ENCODE data around the gene LAPTM5. TPM values are rescaled to one million over a fixed set of nuclear protein-coding genes. Genes with fewer than 3 reads are reported as not detected.
"Not testable (repeated sequence)": the region's sequence is repeated elsewhere in the genome, so short reads cannot be mapped to it uniquely, and the experiment has no call there.

LAPTM5 gene
- total RNA-seq, 4 donors from 2014 or later = 8.7 to 21.5 (median 15.6) TPM

DNA sequence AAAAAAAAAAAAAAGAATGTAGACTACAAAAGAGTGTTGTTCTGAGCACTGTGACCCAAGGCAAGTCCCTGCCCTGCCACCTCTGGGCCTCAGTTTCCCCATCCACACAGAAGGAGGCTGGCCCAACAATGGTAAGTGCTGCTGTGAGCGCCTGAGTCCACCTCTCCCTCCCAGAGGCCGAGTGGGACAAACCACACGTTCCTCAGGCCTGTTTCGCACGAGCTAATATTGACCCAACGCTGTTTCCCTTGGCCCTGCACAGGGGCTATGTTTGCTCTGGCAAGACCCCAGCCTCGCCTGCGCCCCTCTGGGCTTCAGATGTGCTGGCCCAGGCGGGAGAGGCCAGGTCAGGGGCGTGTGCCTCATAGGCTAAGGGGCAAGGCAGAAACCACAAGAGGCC lies 12.6 kb upstream of the LAPTM5 start:
- TF ChIP-seq, protein P1, sequence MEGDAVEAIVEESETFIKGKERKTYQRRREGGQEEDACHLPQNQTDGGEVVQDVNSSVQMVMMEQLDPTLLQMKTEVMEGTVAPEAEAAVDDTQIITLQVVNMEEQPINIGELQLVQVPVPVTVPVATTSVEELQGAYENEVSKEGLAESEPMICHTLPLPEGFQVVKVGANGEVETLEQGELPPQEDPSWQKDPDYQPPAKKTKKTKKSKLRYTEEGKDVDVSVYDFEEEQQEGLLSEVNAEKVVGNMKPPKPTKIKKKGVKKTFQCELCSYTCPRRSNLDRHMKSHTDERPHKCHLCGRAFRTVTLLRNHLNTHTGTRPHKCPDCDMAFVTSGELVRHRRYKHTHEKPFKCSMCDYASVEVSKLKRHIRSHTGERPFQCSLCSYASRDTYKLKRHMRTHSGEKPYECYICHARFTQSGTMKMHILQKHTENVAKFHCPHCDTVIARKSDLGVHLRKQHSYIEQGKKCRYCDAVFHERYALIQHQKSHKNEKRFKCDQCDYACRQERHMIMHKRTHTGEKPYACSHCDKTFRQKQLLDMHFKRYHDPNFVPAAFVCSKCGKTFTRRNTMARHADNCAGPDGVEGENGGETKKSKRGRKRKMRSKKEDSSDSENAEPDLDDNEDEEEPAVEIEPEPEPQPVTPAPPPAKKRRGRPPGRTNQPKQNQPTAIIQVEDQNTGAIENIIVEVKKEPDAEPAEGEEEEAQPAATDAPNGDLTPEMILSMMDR (IDR thresholded peaks at IDR 0.05) = no peak
- TF ChIP-seq POLR2A (IDR thresholded peaks at IDR 0.05) = no peak
- H3K4me3 ChIP-seq (ENCODE audit: low read depth, poor library complexity, severe bottlenecking) = no peak overlapping the region
- WGBS, 2 donors = 86 to 89% methylated on average over 10 of the region's 10 CpGs
- intact Hi-C loops (cut with DNase I; ENCODE audit: low total_unique reads) = no loop called here
- DNase-seq (ENCODE audit: low spot score in 2 of 2) = no peak

DNA sequence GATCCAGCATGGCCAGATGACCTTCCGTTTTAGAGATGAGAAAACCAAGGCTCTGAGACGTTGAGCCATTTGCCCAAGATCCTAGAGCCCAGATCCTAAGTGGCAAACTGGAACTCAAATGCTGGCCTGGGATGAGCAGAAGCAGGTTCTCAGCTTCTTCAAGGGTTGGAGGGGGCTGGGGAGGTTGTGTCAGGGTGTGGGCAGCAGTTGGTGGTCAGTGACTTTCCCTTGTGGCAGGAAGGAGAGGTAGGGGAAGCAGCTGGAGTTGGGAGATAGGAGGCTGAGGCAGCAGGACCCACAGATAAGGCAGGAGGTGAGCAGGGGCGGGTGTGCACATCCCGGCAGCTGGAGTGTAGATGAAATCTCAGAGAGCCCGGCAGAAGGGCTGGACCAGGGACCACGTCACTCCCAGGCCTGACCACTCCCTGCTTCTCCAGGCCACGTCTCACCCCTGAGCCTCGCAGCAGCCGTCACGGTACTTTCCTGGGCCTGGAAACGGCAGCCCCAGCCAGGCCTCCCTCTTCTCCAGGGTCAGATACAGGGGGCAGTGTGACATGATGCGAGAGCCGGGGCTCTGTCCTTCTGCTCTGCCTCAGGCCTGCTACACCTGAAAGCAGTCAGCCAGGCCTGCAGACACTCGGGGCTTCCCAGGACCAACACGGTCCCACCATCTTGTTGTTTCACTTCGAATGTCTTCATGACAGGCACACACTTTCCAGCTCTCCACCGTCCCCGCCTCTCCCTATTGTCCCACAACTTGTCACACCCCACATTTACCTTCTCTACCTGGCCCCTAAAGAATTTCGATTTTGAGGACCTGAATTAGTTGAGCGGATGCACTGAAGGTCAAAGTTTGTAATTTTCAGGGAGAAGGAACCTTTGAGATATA lies 11.5 kb upstream of the LAPTM5 start:
- WGBS, 2 donors = 79 to 81% methylated on average over 19 to 20 of the region's 20 CpGs
- intact Hi-C loops (cut with DNase I; ENCODE audit: low total_unique reads) = no loop called here
- H3K4me3 ChIP-seq (ENCODE audit: low read depth, poor library complexity, severe bottlenecking) = no peak overlapping the region
- no peak for DNase-seq (ENCODE audit: low spot score in 2 of 2)
- no peak for TF ChIP-seq POLR2A (IDR thresholded peaks at IDR 0.05)
- TF ChIP-seq, protein P1 (IDR thresholded peaks at IDR 0.05) = no peak

DNA sequence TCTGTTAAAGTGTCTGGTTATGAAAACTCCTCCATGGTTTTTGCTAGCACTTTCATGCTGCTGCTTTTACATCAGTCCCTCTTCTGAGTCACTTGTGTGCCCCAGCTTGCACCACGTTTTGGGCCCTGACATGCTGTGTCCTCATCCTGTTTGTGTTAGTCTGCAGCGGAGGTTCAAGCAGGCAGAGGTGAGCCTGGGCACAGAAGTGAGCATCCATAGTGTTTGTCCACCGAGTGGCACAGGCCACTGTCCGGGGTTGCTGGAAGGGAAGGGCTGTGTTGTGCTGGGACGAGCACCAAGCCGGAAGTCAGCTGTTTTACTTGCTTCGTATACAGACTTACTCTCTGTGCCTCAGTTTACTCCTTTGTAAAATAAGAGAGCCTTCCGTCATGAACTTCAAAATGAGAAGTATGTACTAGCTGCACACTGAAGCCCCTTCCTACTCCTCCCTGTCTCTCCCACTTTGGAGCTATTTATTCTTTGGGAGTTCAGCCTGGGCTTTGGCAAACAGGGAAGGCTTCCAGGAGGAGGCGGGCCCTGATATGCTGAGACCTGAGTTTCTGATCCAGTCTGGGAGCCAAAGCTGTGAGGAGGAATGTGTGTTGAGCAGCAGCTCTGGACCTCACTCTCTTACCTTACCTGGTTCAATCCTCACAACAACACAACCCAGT lies 10.7 kb upstream of the LAPTM5 start:
- intact Hi-C loops (cut with DNase I; ENCODE audit: low total_unique reads) = no loop called here
- DNase-seq (ENCODE audit: low spot score in 2 of 2) = no peak
- H3K4me3 ChIP-seq (ENCODE audit: low read depth, poor library complexity, severe bottlenecking) = no peak overlapping the region
- TF ChIP-seq, protein P1 (IDR thresholded peaks at IDR 0.05) = no peak
- TF ChIP-seq POLR2A (IDR thresholded peaks at IDR 0.05) = no peak
- WGBS, 2 donors = 81 to 84% methylated on average over 9 of the region's 9 CpGs

DNA sequence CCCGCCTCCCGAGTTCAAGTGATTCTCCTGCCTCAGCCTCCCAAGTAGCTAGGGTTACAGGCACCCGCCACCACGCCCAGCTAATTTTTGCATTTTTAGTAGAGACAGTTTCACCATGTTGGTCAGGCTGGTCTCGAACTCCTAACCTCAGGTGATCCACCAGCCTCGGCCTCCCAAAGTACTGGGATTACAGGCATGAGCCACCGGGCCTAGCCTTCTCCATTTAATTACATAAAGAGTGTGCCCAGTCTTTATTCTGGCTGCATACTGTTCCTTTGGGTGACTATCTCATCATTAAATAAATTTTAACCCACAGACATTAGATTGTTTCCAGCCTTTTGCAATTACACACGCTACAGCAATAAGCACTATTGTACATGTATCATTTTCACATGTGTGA lies 9.4 kb upstream of the LAPTM5 start:
- WGBS, 2 donors = 94 to 96% methylated on average over 8 of the region's 8 CpGs
- DNase-seq (ENCODE audit: low spot score in 2 of 2); H3K4me3 ChIP-seq (ENCODE audit: low read depth, poor library complexity, severe bottlenecking); intact Hi-C loops (cut with DNase I; ENCODE audit: low total_unique reads): not testable (repeated sequence)

DNA sequence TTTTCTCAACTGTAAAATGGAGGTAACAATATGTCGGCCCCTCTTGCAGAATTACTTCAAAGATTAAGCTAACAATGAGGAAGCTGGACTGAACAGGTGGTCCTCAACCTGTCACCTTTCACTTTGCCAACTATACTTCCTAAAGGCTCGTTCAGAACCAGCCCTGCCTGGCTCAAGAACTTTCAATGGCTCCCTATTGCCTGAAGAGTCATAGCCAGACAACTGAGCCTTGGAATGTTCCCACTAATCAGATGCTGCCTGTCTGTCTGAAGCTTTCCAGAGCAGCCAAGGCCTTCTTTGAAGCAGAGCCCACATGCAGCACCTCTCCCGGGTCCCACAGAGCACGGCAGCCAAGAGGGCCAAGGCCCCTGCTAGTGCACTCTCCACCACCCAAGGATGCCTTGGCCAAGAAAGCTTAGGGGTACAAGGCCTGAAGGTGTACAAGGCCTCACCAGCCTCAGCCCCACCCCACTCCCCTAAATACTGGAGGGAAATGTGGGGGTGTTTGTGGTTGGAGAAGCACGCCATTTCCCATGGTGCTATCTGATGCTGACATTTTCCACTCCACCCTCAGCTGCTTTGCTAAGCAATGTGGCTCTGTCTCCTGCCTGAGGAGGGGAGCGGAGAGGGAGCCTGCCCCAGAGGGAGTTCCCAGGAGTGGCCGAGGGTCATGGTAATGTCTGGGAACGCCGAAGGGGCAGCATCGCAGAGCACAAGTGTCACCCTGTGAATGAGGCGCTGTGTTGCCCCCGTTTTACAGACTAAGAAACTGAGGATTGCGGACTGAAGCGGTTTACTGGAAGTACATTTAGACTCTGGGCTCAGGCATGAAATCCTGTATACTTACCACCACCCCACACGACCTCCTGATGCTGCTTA lies 8.2 kb upstream of the LAPTM5 start:
- intact Hi-C loops (cut with DNase I; ENCODE audit: low total_unique reads) = no loop called here

More for the DNA sequence above, 8.2 kb upstream of the LAPTM5 start:
- no peak overlapping the region for H3K4me3 ChIP-seq (ENCODE audit: low read depth, poor library complexity, severe bottlenecking)
- TF ChIP-seq, protein P1 (IDR thresholded peaks at IDR 0.05) = no peak
- no peak for TF ChIP-seq POLR2A (IDR thresholded peaks at IDR 0.05)
- no peak for DNase-seq (ENCODE audit: low spot score in 2 of 2)
- 82 to 84% methylated on average over 15 of the region's 15 CpGs for WGBS, 2 donors
